NT2/D1 (cell line): ENCODE data around the gene TBPL1.
"Not testable (repeated sequence)": the region's sequence is repeated elsewhere in the genome, so short reads cannot be mapped to it uniquely, and the experiment has no call there.

Source experiments
- DNase-seq: peaks from one replicate; pipeline ENCODE4 v3.0.0-alpha.2; 2011; ENCODE audit warnings: low read depth, low spot score
- H3K27me3 ChIP-seq: 2 replicates; pipeline ENCODE4 v1.6.0; 2011; ENCODE audit warnings: mild to moderate bottlenecking; ENCODE audit not compliant: insufficient read length, insufficient read depth
- H3K36me3 ChIP-seq: 2 replicates; pipeline ENCODE4 v1.6.1; 2011; ENCODE audit warnings: mild to moderate bottlenecking, low read length, mixed read lengths; ENCODE audit not compliant: insufficient read depth, insufficient read length
- H3K4me1 ChIP-seq: 2 replicates; pipeline ENCODE4 v1.5.1; 2011; ENCODE audit not compliant: insufficient read depth, insufficient read length
- H3K4me3 ChIP-seq: 2 replicates; pipeline ENCODE4 v1.5.1; 2011; ENCODE audit warnings: low read depth; ENCODE audit not compliant: insufficient read length
- H3K9ac ChIP-seq: 2 replicates; pipeline ENCODE4 v1.6.0; 2011; ENCODE audit warnings: low read depth; ENCODE audit not compliant: insufficient read length
- H3K9me3 ChIP-seq: 2 replicates; pipeline ENCODE4 v1.5.1; 2011; ENCODE audit warnings: mild to moderate bottlenecking, low read length; ENCODE audit not compliant: insufficient read depth
- SUZ12 ChIP-seq: IDR thresholded peaks from 2 replicates; pipeline ENCODE4 v1.6.1; 2011; ENCODE audit not compliant: insufficient read length, insufficient read depth; ENCODE audit errors: extremely low read depth
- YY1 ChIP-seq: IDR thresholded peaks from 2 replicates; pipeline ENCODE4 v1.6.1; 2011; ENCODE audit not compliant: insufficient read length, insufficient read depth
- ZNF274 ChIP-seq: IDR thresholded peaks from 2 replicates; pipeline ENCODE4 v1.6.1; 2011; ENCODE audit warnings: mild to moderate bottlenecking, low read depth, low read length

The TBPL1 gene

DNA sequence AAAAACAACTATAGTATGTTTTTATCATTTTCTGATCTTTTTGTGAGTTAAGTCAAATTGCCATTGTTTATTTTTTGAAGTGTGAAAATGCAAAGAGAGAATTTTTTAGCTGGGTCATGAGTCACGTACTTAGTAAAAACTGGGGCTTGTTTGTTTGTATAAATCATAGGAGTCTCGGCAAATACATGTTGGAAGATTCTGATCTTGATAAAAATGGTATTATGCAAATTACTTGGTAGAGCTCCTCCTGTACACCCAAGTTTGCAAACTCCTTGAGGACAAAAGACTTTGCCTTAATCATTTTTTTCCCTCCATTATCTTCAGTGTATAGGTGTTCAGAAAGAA is 25.8 kb downstream of the TBPL1 start:
- no peak overlapping the region for H3K4me3 ChIP-seq
- H3K36me3 ChIP-seq = peaks cover 25% of the 10 kb centered on the region
- TF ChIP-seq SUZ12 (no peak), YY1 (no peak), ZNF274 (no peak)
- H3K27me3 ChIP-seq = no peaks in the 10 kb centered on the region
- DNase-seq = no peak
- no peaks in the 10 kb centered on the region for H3K9me3 ChIP-seq
- H3K9ac ChIP-seq = no peak overlapping the region
- H3K4me1 ChIP-seq = no peaks in the 10 kb centered on the region

DNA sequence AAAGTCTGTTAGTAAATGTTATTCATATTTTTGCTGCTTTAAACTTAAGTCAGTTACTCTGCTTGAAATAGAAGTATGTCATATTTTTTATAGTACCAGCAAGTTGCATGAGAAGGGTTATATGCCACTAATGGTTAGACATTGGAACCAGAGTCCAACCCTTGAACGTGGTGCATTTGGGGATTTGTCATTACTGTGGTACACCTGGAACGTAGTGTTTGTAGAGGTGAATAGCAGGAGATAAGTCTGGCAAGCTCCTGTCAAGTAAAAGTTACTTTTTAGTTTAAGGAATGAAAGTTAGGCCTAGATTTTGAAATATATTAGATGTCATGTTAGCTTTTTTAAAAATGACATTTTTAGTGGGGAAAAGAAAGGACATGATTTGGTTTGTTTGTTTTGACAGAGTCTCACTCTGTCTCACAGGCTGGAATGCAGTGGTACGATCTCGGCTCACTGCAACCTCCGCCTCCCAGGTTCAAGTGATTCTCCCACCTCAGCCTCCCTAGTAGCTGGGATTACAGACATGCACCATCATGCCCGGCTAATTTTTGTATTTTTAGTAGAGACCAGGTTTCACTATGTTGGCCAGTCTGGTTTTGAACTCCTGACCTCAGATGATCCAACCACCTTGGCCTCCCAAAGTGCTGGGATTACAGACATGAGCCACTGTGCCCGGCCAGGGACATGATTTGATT is 26.4 kb downstream of the TBPL1 start:
- not testable (repeated sequence) for H3K9ac ChIP-seq, DNase-seq, H3K9me3 ChIP-seq, H3K4me3 ChIP-seq, H3K27me3 ChIP-seq, H3K4me1 ChIP-seq
- H3K36me3 ChIP-seq = peaks cover 28% of the 10 kb centered on the region

DNA sequence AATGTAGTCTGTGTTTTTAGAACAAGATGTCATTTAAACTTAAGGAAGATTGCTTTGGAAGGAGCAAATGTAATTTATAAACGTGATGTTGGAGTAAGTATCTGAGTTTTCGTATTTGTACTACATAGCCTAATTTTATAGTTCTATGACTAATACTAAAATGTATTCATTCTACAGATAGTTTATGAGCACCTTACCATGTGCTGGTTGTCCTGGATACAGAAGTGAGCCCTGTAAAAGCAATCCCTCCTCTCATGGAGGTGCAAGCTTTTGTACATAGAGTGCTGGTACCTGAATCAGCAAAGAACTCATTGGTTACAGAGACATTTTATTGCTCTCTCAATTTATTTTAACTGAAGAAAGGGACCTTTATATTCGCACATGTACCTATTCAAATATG is 27.1 kb downstream of the TBPL1 start:
- H3K9ac ChIP-seq = no peak overlapping the region
- no peak overlapping the region for H3K4me3 ChIP-seq
- DNase-seq = no peak
- H3K27me3 ChIP-seq = no peaks in the 10 kb centered on the region
- TF ChIP-seq YY1 = no peak
- H3K9me3 ChIP-seq = no peaks in the 10 kb centered on the region
- H3K4me1 ChIP-seq = no peaks in the 10 kb centered on the region
- H3K36me3 ChIP-seq = peaks cover 32% of the 10 kb centered on the region

DNA sequence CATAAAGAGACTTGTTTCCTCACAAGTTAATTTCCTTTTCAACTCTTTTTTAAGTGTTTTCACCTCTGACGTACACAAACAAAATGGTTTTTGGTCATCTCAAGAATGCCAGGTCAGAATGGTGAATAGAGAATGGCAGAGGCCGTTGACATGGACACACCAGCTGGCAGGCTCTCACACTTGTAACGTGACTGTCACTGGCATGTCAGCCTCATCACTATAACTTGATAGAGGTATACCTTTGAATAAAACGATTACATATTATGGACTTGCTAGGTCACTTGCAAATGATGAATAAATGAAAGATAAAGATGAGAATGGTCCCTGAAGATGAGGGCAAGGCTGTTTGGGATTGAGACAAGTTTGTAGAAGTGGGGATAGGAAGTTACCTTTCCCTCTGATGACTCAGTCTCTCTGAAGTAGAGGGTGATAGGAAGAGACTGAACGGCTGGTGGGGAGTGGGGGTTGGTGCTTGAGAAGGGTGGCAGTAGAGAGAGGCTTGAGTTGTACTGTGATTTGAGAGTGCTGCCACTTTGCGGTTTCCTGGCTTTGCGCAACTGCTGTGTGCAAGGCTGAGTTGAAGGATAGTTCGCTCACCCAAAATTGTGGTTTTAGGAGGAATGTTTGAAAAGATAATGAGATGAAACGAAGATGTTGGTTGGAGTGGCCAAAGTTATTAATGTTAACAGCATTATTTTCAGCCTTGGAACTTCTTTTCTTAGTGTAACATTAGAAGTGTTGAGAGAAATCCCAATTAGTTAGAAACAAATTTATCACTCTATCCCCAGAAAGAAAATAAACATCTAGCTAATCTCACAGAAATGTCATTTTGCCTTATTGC is 30.3 kb downstream of the TBPL1 start:
- TF ChIP-seq ZNF274 (no peak), YY1 (no peak), SUZ12 (no peak)
- Histone ChIP-seq H3K4me3 (no peak overlapping the region), H3K9me3 (no peaks in the 10 kb centered on the region), H3K27me3 (no peaks in the 10 kb centered on the region), H3K4me1 (no peaks in the 10 kb centered on the region), H3K9ac (no peak overlapping the region), H3K36me3 (peaks cover 47% of the 10 kb centered on the region)
- DNase-seq = no peak

DNA sequence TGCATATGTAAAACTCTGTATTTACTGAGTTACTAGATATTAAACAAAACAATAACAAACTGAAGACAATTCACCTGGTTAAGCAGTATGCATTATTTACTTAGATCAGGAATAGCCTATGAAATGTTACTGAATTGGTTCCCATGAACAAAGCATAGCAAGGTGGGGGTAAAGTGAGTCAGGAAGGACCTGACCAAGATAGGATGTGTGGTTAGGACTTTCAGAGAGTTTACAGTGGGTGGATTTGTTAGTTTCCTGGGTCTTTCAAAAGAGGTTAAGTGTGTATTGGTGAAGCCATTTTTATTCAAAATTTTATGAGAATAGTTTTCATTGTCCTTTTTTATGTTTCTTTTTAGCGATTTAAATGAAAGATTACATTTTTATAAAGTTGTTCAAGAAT is 32.9 kb downstream of the TBPL1 start:
- TF ChIP-seq SUZ12 (no peak), ZNF274 (no peak)
- DNase-seq = no peak
- Histone ChIP-seq H3K9ac (no peak overlapping the region), H3K27me3 (no peaks in the 10 kb centered on the region), H3K36me3 (peaks cover 55% of the 10 kb centered on the region), H3K4me1 (no peaks in the 10 kb centered on the region), H3K9me3 (no peaks in the 10 kb centered on the region), H3K4me3 (no peak overlapping the region)

DNA sequence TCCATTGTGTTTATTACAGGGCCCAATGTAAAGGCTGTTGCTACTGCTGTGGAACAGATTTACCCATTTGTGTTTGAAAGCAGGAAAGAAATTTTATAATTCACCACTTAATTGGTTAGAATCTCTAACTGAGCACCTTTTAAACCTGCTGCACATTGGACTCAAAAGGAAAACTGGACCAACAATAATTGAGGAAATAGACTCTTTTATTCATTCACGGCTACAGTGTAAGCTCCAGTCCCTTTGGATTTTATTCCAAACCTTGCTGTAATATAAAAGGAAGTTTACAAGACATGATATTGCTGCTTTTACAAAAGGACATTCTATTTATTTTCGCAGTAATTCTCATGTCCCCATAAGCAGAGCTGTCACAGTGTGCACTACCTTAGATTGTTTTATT is 33.9 kb downstream of the TBPL1 start:
- Histone ChIP-seq H3K4me1 (no peaks in the 10 kb centered on the region), H3K4me3 (no peak overlapping the region), H3K9ac (no peak overlapping the region), H3K27me3 (no peaks in the 10 kb centered on the region), H3K36me3 (peaks cover 48% of the 10 kb centered on the region), H3K9me3 (no peaks in the 10 kb centered on the region)
- DNase-seq = no peak
- TF ChIP-seq ZNF274 = no peak
- TF ChIP-seq YY1 = no peak
- TF ChIP-seq SUZ12 = no peak

DNA sequence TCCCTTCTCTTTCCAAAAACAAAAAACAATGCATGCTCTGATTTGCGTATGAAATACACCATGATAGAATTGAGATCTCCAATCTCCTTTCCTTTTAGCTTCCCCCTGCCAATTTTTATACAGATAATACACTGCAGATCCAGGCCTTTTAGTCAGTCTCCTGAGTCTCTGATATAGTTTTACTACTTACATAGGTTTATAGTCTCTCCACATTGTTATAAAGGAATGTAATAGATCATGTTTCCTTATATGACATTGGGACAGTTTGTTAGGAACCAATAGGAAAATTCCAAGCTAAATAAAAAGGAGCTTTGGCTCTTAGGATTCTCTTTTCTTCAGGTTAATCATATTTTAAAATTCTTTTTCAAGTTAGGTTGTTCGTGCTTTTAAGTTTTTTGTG is 36.5 kb downstream of the TBPL1 start:
- Histone ChIP-seq H3K27me3 (no peaks in the 10 kb centered on the region), H3K4me3 (no peak overlapping the region), H3K4me1 (no peaks in the 10 kb centered on the region), H3K36me3 (peaks cover 29% of the 10 kb centered on the region), H3K9me3 (no peaks in the 10 kb centered on the region), H3K9ac (no peak overlapping the region)
- DNase-seq = no peak
- no peak for TF ChIP-seq SUZ12
- TF ChIP-seq YY1 = no peak
- TF ChIP-seq ZNF274 = no peak
